PC-9 (cell line): ENCODE data around the gene TUFT1. TPM values are rescaled to one million over a fixed set of nuclear protein-coding genes. Genes with fewer than 3 reads are reported as not detected.

ENCODE experiments used
- BruUV-seq: library from RNA; stranded (reverse); fragments of 400-500 nt; replicated peaks from 2 replicates; lab custom pipeline; 2021; lab: Mats Ljungman, UMichigan
- CTCF ChIA-PET: fragments of 300-600 bp; sonication (Branson Sonifier 250); formaldehyde crosslinking; loops from one replicate; lab custom pipeline; 2022; ENCODE audit warnings: antibody characterized with exemption; lab: Charles Lee
- POLR2A ChIA-PET: fragments of 300-600 bp; sonication (Branson Sonifier 250); formaldehyde crosslinking; loops from one replicate; lab custom pipeline; 2022; ENCODE audit warnings: antibody characterized with exemption; ENCODE audit not compliant: unreplicated experiment; lab: Charles Lee
- DNase-seq, 2 experiments: peaks; one replicate each; pipeline versions ENCODE4 v3.0.0 to v3.0.0-alpha.2; 2015 to 2022; ENCODE audit warnings: mixed read lengths in 1 of 2
- H2AFZ ChIP-seq: fragments of 200-600 bp; sonication (generic); 2 replicates; pipeline ENCODE4 v1.8.1; 2017; ENCODE audit warnings: antibody characterized with exemption
- H3F3A ChIP-seq: fragments of 200-600 bp; sonication (generic); 2 replicates; pipeline ENCODE4 v1.8.1; 2017; ENCODE audit warnings: antibody characterized with exemption, mild to moderate bottlenecking, low read depth; ENCODE audit not compliant: insufficient read depth
- H3K27ac ChIP-seq: fragments of 200-600 bp; sonication (generic); 2 replicates; pipeline ENCODE4 v1.6.1; 2016; ENCODE audit warnings: mixed run types
- H3K27me3 ChIP-seq: fragments of 200-600 bp; sonication (generic); 2 replicates; pipeline ENCODE4 v1.6.1; 2016; ENCODE audit warnings: low read depth, mixed run types; ENCODE audit not compliant: insufficient read depth
- H3K36me3 ChIP-seq: fragments of 200-600 bp; sonication (generic); 2 replicates; pipeline ENCODE4 v1.6.1; 2016; ENCODE audit warnings: low read depth, mixed run types
- H3K4me1 ChIP-seq: fragments of 200-600 bp; sonication (generic); replicated peaks from 2 replicates; pipeline ENCODE4 v1.6.1; 2016; ENCODE audit warnings: mixed run types; ENCODE audit not compliant: insufficient read depth
- H3K4me2 ChIP-seq: fragments of 200-600 bp; sonication (generic); 2 replicates; pipeline ENCODE4 v1.6.1; 2017; ENCODE audit warnings: mixed run types
- H3K4me3 ChIP-seq: fragments of 200-600 bp; sonication (generic); 2 replicates; pipeline ENCODE4 v1.6.1; 2016; ENCODE audit warnings: mixed run types
- H3K79me2 ChIP-seq: fragments of 200-600 bp; sonication (generic); 2 replicates; pipeline ENCODE4 v1.6.1; 2017; ENCODE audit warnings: low read depth, mixed run types
- H3K9me2 ChIP-seq: fragments of 200-600 bp; sonication (generic); 2 replicates; pipeline ENCODE4 v1.8.1; 2017; ENCODE audit warnings: mild to moderate bottlenecking; ENCODE audit not compliant: insufficient read depth
- H3K9me3 ChIP-seq: fragments of 200-600 bp; sonication (generic); 2 replicates; pipeline ENCODE4 v1.8.1; 2016; ENCODE audit warnings: low read depth; ENCODE audit not compliant: insufficient read depth
- H4K20me1 ChIP-seq: fragments of 200-600 bp; sonication (generic); 2 replicates; pipeline ENCODE4 v1.8.1; 2017; ENCODE audit not compliant: insufficient read depth
- EZH2 ChIP-seq: fragments of 200-600 bp; sonication (generic); IDR thresholded peaks from 2 replicates; pipeline ENCODE4 v1.8.0; 2017; ENCODE audit warnings: antibody characterized with exemption, low read depth
- intact Hi-C: fragments of 100-400 bp; cut with micrococcal nuclease; formaldehyde crosslinking; loops from one replicate; pipeline ENCODE4 v1.10.0; 2022; ENCODE audit not compliant: unreplicated experiment
- total RNA-seq: library from RNA; stranded (reverse); gene quantifications from 2 replicates; pipeline ENCODE4 v1.2.3, GENCODE V29; 2021
- TF ChIP-seq, protein P1 (sequence below): fragments of 200-600 bp; sonication (generic); conservative IDR thresholded peaks from 2 replicates; pipeline ENCODE4 v1.6.1; 2017; ENCODE audit warnings: mixed run types, antibody characterized with exemption, mild to moderate bottlenecking, moderate library complexity

Gene TUFT1
- total RNA-seq, 1 experiment from 2014 or later, result 35.3 TPM

DNA sequence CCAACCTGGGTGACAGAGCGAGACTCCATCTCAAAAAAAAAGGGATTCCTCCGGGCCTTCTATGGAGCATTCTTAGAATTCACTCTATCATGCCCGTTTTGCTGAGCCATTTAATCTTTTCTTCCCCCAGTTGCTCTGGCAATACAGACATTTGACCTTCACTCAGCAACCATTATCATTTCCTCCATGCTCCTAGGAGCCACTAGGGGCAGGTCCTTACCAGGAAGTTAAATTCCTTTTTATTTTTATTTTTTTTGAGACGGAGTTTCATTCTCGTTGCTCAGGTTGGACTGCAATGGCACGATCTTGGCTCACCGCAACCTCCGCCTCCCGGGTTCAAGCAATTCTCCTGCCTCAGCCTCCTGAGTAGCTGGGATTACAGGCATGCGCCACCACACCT is 38.6 kb upstream of the TUFT1 start:
- CTCF ChIA-PET, result no interaction called here
- H3K27me3 ChIP-seq, result no peaks in the 10 kb centered on the region

DNA sequence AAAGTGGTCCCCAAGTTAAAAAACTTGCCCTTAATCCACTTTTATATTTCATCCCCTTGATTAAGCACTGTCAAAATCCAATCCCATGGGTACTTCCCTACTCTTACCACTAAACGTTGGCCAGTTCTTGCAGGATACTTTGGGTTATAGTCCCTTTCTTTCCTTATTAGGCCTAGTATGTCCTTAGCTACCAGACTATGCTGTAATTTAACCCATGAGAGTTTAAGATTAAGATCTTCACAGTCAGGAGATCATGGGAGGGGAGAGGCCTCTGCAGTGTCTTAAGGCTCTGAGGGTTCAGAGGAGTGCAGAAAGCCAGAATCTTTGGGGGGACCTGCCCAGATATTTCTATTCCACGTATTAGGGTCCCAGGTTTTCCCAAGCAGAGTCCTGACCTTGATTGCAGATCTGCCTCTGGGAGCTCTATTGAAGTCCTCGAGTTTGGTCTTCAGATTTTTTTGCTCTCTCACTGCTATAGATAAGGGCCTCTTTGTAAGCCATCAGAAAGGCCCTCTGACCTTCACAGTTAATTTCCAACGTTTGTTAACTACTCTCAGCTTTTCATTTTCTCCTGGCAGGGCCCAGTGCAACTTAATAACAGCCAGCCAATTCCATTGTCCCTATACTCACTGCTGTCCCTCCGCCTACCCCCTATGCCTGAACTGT is 37.9 kb upstream of the TUFT1 start:
- ChIA-PET CTCF (no interaction called here), POLR2A (no interaction called here)
- H4K20me1 ChIP-seq, result no peaks in the 10 kb centered on the region
- no peak overlapping the region for H3K4me2 ChIP-seq
- H3K36me3 ChIP-seq, result no peaks in the 10 kb centered on the region
- no peaks in the 10 kb centered on the region for H3F3A ChIP-seq
- no peak overlapping the region for H2AFZ ChIP-seq
- intact Hi-C loops, result no loop called here
- H3K4me1 ChIP-seq, result peaks cover 13% of the 10 kb centered on the region; the same call in 1 of the 2 replicates
- H3K27me3 ChIP-seq, result no peaks in the 10 kb centered on the region
- BruUV-seq, result no TSS peak
- H3K4me3 ChIP-seq, result no peak overlapping the region
- no peak for TF ChIP-seq EZH2
- no peak overlapping the region for H3K27ac ChIP-seq
- H3K9me3 ChIP-seq, result no peaks in the 10 kb centered on the region
- no peaks in the 10 kb centered on the region for H3K79me2 ChIP-seq
- no peaks in the 10 kb centered on the region for H3K9me2 ChIP-seq
- no peak for DNase-seq

More for the DNA sequence above, 38.6 kb upstream of the TUFT1 start:
- Histone ChIP-seq H2AFZ (no peak overlapping the region), H3K36me3 (no peaks in the 10 kb centered on the region), H3K4me3 (no peak overlapping the region), H3K79me2 (no peaks in the 10 kb centered on the region), H3K4me2 (no peak overlapping the region), H3K4me1 (peaks cover 13% of the 10 kb centered on the region; the same call in 1 of the 2 replicates), H3K9me2 (no peaks in the 10 kb centered on the region), H3K27ac (no peak overlapping the region), H3K9me3 (no peaks in the 10 kb centered on the region), H4K20me1 (no peaks in the 10 kb centered on the region), H3F3A (no peaks in the 10 kb centered on the region)
- DNase-seq, result no peak
- TF ChIP-seq, protein P1, sequence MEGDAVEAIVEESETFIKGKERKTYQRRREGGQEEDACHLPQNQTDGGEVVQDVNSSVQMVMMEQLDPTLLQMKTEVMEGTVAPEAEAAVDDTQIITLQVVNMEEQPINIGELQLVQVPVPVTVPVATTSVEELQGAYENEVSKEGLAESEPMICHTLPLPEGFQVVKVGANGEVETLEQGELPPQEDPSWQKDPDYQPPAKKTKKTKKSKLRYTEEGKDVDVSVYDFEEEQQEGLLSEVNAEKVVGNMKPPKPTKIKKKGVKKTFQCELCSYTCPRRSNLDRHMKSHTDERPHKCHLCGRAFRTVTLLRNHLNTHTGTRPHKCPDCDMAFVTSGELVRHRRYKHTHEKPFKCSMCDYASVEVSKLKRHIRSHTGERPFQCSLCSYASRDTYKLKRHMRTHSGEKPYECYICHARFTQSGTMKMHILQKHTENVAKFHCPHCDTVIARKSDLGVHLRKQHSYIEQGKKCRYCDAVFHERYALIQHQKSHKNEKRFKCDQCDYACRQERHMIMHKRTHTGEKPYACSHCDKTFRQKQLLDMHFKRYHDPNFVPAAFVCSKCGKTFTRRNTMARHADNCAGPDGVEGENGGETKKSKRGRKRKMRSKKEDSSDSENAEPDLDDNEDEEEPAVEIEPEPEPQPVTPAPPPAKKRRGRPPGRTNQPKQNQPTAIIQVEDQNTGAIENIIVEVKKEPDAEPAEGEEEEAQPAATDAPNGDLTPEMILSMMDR, result peak; percentile 26; the same call in 1 of the 2 replicates
- no peak for TF ChIP-seq EZH2
- no TSS peak for BruUV-seq
- intact Hi-C loops, result no loop called here
- POLR2A ChIA-PET, result no interaction called here

DNA sequence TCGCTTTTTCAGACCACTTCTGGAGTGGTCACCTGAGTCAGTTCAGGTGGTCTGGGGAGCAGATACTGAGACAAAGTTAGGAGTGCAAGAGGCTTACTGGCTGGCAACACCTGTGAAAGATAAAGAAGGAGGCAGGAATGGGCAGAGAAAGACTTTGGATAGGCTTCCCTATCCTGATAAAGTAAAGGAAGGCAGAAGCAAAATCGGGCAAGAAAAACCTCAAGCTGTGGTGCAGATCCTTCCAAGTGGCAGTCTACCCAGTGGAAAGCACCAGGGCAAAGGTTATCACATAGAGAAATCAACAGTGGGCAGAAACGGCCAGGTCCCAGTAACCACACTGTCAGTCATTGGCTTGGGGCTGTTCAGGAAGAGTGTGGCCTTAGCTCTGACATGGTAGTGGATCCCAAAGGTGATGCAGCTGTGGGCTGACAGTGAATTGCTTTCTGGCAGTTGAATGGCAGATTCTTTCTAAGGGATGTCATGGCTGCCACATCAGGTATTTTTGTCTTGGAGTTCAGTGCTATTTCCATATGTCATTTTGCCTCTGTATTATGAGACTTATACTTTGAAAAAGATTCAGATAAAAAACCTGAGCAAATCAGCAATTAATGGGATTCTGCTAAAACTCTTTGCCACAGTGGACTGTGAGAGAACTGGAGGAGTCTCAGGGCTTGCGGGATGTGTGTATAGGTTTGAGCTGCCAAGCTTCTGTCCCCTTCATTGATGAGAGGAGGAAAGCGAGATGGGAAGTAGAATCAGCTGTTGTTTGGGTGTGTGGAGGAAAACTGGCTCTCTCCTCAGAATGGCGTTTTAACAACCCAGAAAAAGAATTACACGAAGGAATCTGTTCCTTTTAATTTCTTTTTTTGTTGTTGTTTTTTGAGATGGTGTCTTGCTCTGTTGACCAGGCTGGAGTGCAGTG is 37.0 kb upstream of the TUFT1 start:
- BruUV-seq, result no TSS peak
- Histone ChIP-seq H4K20me1 (no peaks in the 10 kb centered on the region), H3K9me2 (no peaks in the 10 kb centered on the region), H3K27me3 (no peaks in the 10 kb centered on the region), H3K9me3 (no peaks in the 10 kb centered on the region), H2AFZ (no peak overlapping the region), H3K4me3 (no peak overlapping the region), H3K36me3 (no peaks in the 10 kb centered on the region), H3F3A (no peaks in the 10 kb centered on the region), H3K79me2 (no peaks in the 10 kb centered on the region), H3K27ac (no peak overlapping the region), H3K4me2 (no peak overlapping the region), H3K4me1 (peaks cover 13% of the 10 kb centered on the region; the same call in 1 of the 2 replicates)
- ChIA-PET CTCF (interaction anchor here (0.6 kb wide), 1 partner anchor 77 kb away, joined by 3 read pairs; no protein-coding TSS in a partner anchor), POLR2A (interaction anchor here (0.5 kb wide), 1 partner anchor 107 kb away, joined by 6 read pairs; no protein-coding TSS in a partner anchor)
- intact Hi-C loops, result no loop called here
- DNase-seq, result peak; percentile 36 to 46
- TF ChIP-seq, protein P1, result no peak
- no peak for TF ChIP-seq EZH2
